Activated CD4-positive, alpha-beta T cell treated with anti-CD3 and anti-CD28 coated beads for 4 hours (primary cell): Measurements from ENCODE around the gene KLF1.

Source experiments
- DNase-seq, 2 donors: peaks; one replicate each; pipeline ENCODE4 v3.0.0-alpha.2; 2020

The KLF1 gene

GRCh38 chr19:12836529-12836863 lies 50.5 kb downstream of the KLF1 start:
- no peak for DNase-seq

GRCh38 chr19:12834976-12835757 lies 51.8 kb downstream of the KLF1 start:
- DNase-seq: no peak

DNA sequence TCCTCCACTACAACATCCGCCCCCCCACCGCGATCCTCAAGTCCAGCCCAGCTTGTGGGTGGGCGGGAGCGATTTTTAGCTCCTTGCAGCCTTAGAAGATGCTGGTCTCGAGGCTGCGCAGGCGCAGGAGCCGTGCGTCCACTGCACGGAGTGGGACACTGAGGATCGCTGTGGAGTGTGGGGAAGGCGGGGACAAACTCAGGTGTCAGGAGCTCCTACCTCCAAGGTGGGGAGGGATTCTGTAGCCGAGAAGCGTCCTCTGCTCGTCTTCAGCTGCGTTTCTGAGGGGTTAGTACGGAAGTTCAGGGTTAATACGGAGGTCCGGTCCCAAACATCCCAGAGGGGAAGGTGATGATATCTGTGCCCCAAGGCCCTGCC lies 52.4 kb downstream of the KLF1 start, which contains the start of gene RTBDN:
Gene RTBDN (minus strand): TSS at position 14 of the 378 bp plus-strand sequence. CDS start 4,600 bp downstream, outside the sequence.
- no peak for DNase-seq
